ENCODE data around the gene SACM1L.

DNA sequence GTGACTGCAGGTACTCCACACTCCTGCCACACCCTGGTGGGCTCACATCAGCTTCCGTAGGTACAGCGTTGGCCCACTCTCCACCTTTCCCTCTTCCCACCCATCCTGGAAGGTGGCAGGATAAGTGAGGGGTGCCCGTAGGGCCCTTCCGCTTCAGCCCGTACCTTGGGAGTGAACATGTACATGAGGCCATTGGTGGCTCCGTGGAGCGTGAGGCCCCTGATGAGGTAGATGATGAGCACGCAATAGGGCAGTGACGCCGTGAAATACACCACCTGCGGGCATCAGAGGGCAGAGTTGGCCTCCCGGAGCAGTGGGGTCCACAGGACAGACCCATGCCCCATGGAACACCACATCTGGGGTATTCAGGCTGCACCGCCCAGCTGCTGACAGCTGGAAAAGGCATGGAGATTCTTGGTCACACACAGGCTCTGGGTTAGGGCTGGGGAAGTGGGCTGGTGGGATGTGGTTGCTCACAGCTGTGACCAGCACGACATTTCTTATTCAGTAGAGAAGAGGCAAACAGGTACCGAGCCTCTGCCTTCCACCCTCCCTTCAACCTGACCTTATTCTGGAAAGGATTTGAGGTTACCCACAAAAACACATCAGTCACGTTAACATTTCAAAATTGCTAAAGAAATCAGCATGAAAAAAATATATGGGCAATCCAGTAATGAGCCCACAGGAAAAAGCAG is 83.3 kb downstream of the SACM1L start:
- TF ChIP-seq, protein P1, sequence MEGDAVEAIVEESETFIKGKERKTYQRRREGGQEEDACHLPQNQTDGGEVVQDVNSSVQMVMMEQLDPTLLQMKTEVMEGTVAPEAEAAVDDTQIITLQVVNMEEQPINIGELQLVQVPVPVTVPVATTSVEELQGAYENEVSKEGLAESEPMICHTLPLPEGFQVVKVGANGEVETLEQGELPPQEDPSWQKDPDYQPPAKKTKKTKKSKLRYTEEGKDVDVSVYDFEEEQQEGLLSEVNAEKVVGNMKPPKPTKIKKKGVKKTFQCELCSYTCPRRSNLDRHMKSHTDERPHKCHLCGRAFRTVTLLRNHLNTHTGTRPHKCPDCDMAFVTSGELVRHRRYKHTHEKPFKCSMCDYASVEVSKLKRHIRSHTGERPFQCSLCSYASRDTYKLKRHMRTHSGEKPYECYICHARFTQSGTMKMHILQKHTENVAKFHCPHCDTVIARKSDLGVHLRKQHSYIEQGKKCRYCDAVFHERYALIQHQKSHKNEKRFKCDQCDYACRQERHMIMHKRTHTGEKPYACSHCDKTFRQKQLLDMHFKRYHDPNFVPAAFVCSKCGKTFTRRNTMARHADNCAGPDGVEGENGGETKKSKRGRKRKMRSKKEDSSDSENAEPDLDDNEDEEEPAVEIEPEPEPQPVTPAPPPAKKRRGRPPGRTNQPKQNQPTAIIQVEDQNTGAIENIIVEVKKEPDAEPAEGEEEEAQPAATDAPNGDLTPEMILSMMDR (IDR thresholded peaks at IDR 0.05; ENCODE audit: low read depth, low read length, poor library complexity, severe bottlenecking), result no peak
- TF ChIP-seq EZH2phosphoT487 (IDR thresholded peaks at IDR 0.05; ENCODE audit: borderline replicate concordance, low read length), result no peak

Data from DOHH2 (cell line).